Glomerular endothelial cell (primary cell): Measurements from ENCODE around the gene LRRC74A. TPM values are rescaled to one million over a fixed set of nuclear protein-coding genes. Genes with fewer than 3 reads are reported as not detected.

Experiments
- DNase-seq: peaks from one replicate; pipeline ENCODE4 v3.0.0-alpha.2; 2011; ENCODE audit warnings: low read depth, low spot score; ENCODE audit errors: extremely low read depth
- total RNA-seq: library from RNA; depleted of rRNA; stranded (reverse); fragments of >200 nt; gene quantifications from 2 replicates; pipeline ENCODE4 v1.2.3, GENCODE V29; 2015

The LRRC74A gene
- not detected in 2 replicates for total RNA-seq

- DNase-seq = no peak
Measured at GRCh38 chr14:76826122-76826521, at the start of gene LRRC74A. TSS of gene LRRC74A (plus strand) at chr14:76826408. CDS start at chr14:76826698, 290 bp downstream.

- DNase-seq = no peak
Measured at GRCh38 chr14:76776428-76777251, 49.6 kb upstream of the LRRC74A start.

GRCh38 chr14:76777721-76778120 is 48.5 kb upstream of the LRRC74A start:
- no peak for DNase-seq

- no peak for DNase-seq
Measured at GRCh38 chr14:76778546-76779215, 47.5 kb upstream of the LRRC74A start.

- DNase-seq = no peak
Measured at GRCh38 chr14:76779221-76780057, 46.8 kb upstream of the LRRC74A start.

GRCh38 chr14:76780058-76780345 is 46.2 kb upstream of the LRRC74A start:
- DNase-seq = no peak

GRCh38 chr14:76780360-76780759 is 45.8 kb upstream of the LRRC74A start:
- DNase-seq = no peak

GRCh38 chr14:76780875-76781647 is 45.1 kb upstream of the LRRC74A start:
- DNase-seq = no peak

- DNase-seq = no peak
Measured at GRCh38 chr14:76781648-76782051, 44.6 kb upstream of the LRRC74A start.

GRCh38 chr14:76782115-76782884 is 43.9 kb upstream of the LRRC74A start:
- DNase-seq = no peak

- DNase-seq = no peak
Measured at GRCh38 chr14:76782885-76783566, 43.2 kb upstream of the LRRC74A start.

GRCh38 chr14:76784266-76784874 is 41.8 kb upstream of the LRRC74A start:
- DNase-seq = no peak

- DNase-seq = no peak
Measured at GRCh38 chr14:76784881-76785280, 41.3 kb upstream of the LRRC74A start.

GRCh38 chr14:76786601-76787000 is 39.6 kb upstream of the LRRC74A start:
- DNase-seq = no peak

GRCh38 chr14:76792422-76792821 is 33.8 kb upstream of the LRRC74A start:
- no peak for DNase-seq

GRCh38 chr14:76793324-76793723 is 32.9 kb upstream of the LRRC74A start:
- DNase-seq = no peak

GRCh38 chr14:76793956-76794355 is 32.3 kb upstream of the LRRC74A start:
- no peak for DNase-seq

- no peak for DNase-seq
Measured at GRCh38 chr14:76806446-76806845, 19.8 kb upstream of the LRRC74A start.

- DNase-seq = no peak
Measured at GRCh38 chr14:76808011-76808410, 18.2 kb upstream of the LRRC74A start.
